K562 (cell line): Measurements from ENCODE around the gene EEF1A2.

Source experiments
- CREB1 ChIP-seq, 2 experiments: sonication (generic) in 1 of 2; formaldehyde crosslinking in 1 of 2; IDR thresholded peaks; 2 replicates each; pipeline versions ENCODE4 v1.6.1 to v1.8.0; 2012 to 2022; ENCODE audit warnings: inconsistent platforms in 1 of 2, mild to moderate bottlenecking in 1 of 2, missing genetic modification reagents in 1 of 2, moderate library complexity in 1 of 2
- CTCF ChIP-seq, 3 experiments: IDR thresholded peaks in 2 of 3; conservative IDR thresholded peaks in 1 of 3; 2 replicates each; pipeline ENCODE4 v1.5.1; 2011 to 2012; ENCODE audit warnings: low read length in 3 of 3, mild to moderate bottlenecking in 3 of 3, control low read depth in 2 of 3, improper control_type of control experiment in 1 of 3, inconsistent platforms in 1 of 3, low read depth in 1 of 3, mixed read lengths in 1 of 3, moderate library complexity in 1 of 3; ENCODE audit not compliant: insufficient read depth in 2 of 3
- FOXA3 ChIP-seq, 2 experiments: fragments of 450-650 bp in 1 of 2; sonication (generic) in 1 of 2; formaldehyde crosslinking; IDR thresholded peaks in 1 of 2; conservative IDR thresholded peaks in 1 of 2; 2 replicates each; pipeline versions ENCODE4 v1.4.0 to v1.8.0; 2020 to 2022; ENCODE audit warnings: mild to moderate bottlenecking in 2 of 2, missing genetic modification reagents in 1 of 2
- JUNB ChIP-seq: fragments of 450-650 bp; formaldehyde crosslinking; conservative IDR thresholded peaks from 2 replicates; pipeline ENCODE4 v1.4.0; 2020; ENCODE audit warnings: mild to moderate bottlenecking
- POLR2A ChIP-seq: fragments of 450-650 bp; conservative IDR thresholded peaks from 2 replicates; pipeline ENCODE4 v1.6.1; 2016
- POLR2G ChIP-seq: fragments of 200-400 bp; formaldehyde crosslinking; IDR thresholded peaks from 2 replicates; pipeline ENCODE4 v1.6.1; 2017; ENCODE audit warnings: low read depth, mild to moderate bottlenecking, antibody characterized with exemption, low read length, moderate library complexity
- REST ChIP-seq, 2 experiments: fragments of 450-650 bp; formaldehyde crosslinking in 1 of 2; IDR thresholded peaks; 2 replicates each; pipeline versions ENCODE4 v1.4.0 to v1.6.1; 2014 to 2020; ENCODE audit warnings: mild to moderate bottlenecking in 2 of 2, borderline replicate concordance in 1 of 2, low read depth in 1 of 2
- SMAD1 ChIP-seq: fragments of 150-350 bp; IDR thresholded peaks from 2 replicates; pipeline ENCODE4 v1.6.1; 2014; ENCODE audit warnings: low read length, low read depth; ENCODE audit not compliant: partially characterized antibody
- TSHZ1 ChIP-seq: fragments of 250-450 bp; sonication (Bioruptor Pico); IDR thresholded peaks from 2 replicates; pipeline ENCODE4 v1.4.0; 2020; ENCODE audit warnings: mild to moderate bottlenecking, moderate library complexity
- YY1 ChIP-seq, 3 experiments: IDR thresholded peaks; 2 replicates each; pipeline ENCODE4 v1.6.1; 2011; ENCODE audit warnings: low read length in 2 of 3, mild to moderate bottlenecking in 2 of 3, moderate library complexity in 2 of 3, borderline replicate concordance in 1 of 3, control low read depth in 1 of 3, low read depth in 1 of 3; ENCODE audit not compliant: insufficient read depth in 3 of 3, insufficient replicate concordance in 2 of 3, control insufficient read depth in 1 of 3, insufficient read length in 1 of 3; ENCODE audit errors: extremely low read depth in 1 of 3
- ZBTB7A ChIP-seq: IDR thresholded peaks from 2 replicates; pipeline ENCODE4 v1.6.1; 2011; ENCODE audit warnings: low read depth, mild to moderate bottlenecking, low read length, moderate library complexity, borderline replicate concordance; ENCODE audit not compliant: control insufficient read depth
- ZFP36 ChIP-seq: fragments of 150-350 bp; IDR thresholded peaks from 2 replicates; pipeline ENCODE4 v1.6.1; 2018; ENCODE audit warnings: low read length, low read depth; ENCODE audit not compliant: partially characterized antibody
- ZNF639 ChIP-seq, 2 experiments: fragments of 200-800 bp in 1 of 2; sonication (Bioruptor generic) in 1 of 2; sonication (generic) in 1 of 2; formaldehyde crosslinking in 1 of 2; IDR thresholded peaks in 1 of 2; conservative IDR thresholded peaks in 1 of 2; 2 replicates each; pipeline versions ENCODE4 v1.5.0 to v1.6.1; 2016 to 2020; ENCODE audit warnings: missing compliant biosample characterization in 1 of 2, missing genetic modification characterization in 1 of 2, missing genetic modification reagents in 1 of 2

- TF ChIP-seq TSHZ1 (no peak), ZFP36 (no peak), SMAD1 (no peak), CREB1 (IDR thresholded peaks at IDR 0.05) (no peak), CREB1 (CRISPR knock-in tag; IDR thresholded peaks at IDR 0.05) (no peak), REST (IDR thresholded peaks at IDR 0.05; ENCODE audit: borderline replicate concordance) (no peak), REST (CRISPR knock-in tag; IDR thresholded peaks at IDR 0.05; ENCODE audit: low read depth) (no peak), ZBTB7A (no peak), ZNF639 (CRISPR knock-in tag; conservative IDR thresholded peaks at IDR 0.05 in 1 of 2, IDR thresholded peaks at IDR 0.05 in 1 of 2) (no peak), POLR2A (no peak), FOXA3 (CRISPR knock-in tag; conservative IDR thresholded peaks at IDR 0.05 in 1 of 2, IDR thresholded peaks at IDR 0.05 in 1 of 2) (no peak), POLR2G (no peak), YY1 (IDR thresholded peaks at IDR 0.05; ENCODE audit: borderline replicate concordance in 1 of 3, control insufficient read depth in 1 of 3, extremely low read depth in 1 of 3, insufficient read depth in 3 of 3, insufficient read length in 1 of 3, insufficient replicate concordance in 2 of 3, low read depth in 1 of 3, low read length in 2 of 3) (no peak), CTCF (IDR thresholded peaks at IDR 0.05 in 2 of 3, conservative IDR thresholded peaks at IDR 0.05 in 1 of 3; ENCODE audit: insufficient read depth in 2 of 3, low read depth in 1 of 3, low read length in 3 of 3) (no peak), JUNB (no peak)
These were observed 29.2 kb downstream of the EEF1A2 start for GRCh38 chr20:63469713-63470101.
